ENCODE data around the gene NXPE3.

DNA sequence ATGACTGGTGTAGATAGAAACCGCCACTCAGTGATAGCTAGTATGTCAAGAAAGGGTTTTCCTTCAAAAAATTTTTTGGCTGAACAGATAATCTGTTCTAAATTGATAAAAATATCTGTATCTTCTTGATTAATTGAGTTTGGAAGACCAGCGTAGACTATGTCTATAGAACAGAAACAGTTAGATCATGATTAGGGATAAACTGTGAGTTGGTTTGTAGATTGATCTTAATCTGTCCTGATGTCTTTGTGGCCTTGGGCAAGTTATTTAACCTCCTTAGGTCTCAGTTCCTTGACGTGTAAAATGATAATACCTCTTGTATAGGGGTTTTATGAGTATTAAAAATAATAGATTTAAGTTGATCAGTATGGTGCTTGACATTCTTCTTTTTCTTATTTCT, 75.0 kb downstream of the NXPE3 start:
- TF ChIP-seq, protein P1, sequence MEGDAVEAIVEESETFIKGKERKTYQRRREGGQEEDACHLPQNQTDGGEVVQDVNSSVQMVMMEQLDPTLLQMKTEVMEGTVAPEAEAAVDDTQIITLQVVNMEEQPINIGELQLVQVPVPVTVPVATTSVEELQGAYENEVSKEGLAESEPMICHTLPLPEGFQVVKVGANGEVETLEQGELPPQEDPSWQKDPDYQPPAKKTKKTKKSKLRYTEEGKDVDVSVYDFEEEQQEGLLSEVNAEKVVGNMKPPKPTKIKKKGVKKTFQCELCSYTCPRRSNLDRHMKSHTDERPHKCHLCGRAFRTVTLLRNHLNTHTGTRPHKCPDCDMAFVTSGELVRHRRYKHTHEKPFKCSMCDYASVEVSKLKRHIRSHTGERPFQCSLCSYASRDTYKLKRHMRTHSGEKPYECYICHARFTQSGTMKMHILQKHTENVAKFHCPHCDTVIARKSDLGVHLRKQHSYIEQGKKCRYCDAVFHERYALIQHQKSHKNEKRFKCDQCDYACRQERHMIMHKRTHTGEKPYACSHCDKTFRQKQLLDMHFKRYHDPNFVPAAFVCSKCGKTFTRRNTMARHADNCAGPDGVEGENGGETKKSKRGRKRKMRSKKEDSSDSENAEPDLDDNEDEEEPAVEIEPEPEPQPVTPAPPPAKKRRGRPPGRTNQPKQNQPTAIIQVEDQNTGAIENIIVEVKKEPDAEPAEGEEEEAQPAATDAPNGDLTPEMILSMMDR (IDR thresholded peaks at IDR 0.05; ENCODE audit: low read length): no peak
- TF ChIP-seq EZH2 (IDR thresholded peaks at IDR 0.05; ENCODE audit: borderline replicate concordance, low read length): no peak

All from OCI-LY1 (cell line).